DND-41 (cell line): ENCODE results near the gene ANKFN1.

Source experiments
- EZH2 ChIP-seq: IDR thresholded peaks from 3 replicates; pipeline ENCODE4 v1.6.1; 2012; ENCODE audit warnings: borderline replicate concordance, low read depth, mild to moderate bottlenecking, moderate library complexity, low read length, inconsistent platforms; ENCODE audit not compliant: severe bottlenecking
- TF ChIP-seq, protein P1 (sequence below): IDR thresholded peaks from 2 replicates; pipeline ENCODE4 v1.5.1; 2012; ENCODE audit warnings: borderline replicate concordance, low read length, moderate library complexity, mild to moderate bottlenecking; ENCODE audit not compliant: poor library complexity, severe bottlenecking; ENCODE audit errors: extremely low read depth

GRCh38 chr17:56523042-56523441 is 369.8 kb downstream of the ANKFN1 start:
- no peak for TF ChIP-seq EZH2
- TF ChIP-seq, protein P1, sequence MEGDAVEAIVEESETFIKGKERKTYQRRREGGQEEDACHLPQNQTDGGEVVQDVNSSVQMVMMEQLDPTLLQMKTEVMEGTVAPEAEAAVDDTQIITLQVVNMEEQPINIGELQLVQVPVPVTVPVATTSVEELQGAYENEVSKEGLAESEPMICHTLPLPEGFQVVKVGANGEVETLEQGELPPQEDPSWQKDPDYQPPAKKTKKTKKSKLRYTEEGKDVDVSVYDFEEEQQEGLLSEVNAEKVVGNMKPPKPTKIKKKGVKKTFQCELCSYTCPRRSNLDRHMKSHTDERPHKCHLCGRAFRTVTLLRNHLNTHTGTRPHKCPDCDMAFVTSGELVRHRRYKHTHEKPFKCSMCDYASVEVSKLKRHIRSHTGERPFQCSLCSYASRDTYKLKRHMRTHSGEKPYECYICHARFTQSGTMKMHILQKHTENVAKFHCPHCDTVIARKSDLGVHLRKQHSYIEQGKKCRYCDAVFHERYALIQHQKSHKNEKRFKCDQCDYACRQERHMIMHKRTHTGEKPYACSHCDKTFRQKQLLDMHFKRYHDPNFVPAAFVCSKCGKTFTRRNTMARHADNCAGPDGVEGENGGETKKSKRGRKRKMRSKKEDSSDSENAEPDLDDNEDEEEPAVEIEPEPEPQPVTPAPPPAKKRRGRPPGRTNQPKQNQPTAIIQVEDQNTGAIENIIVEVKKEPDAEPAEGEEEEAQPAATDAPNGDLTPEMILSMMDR = no peak
